Left lung (tissue), 10 donors: ENCODE measurements around the gene TAPBP. TPM values are rescaled to one million over a fixed set of nuclear protein-coding genes. Genes with fewer than 3 reads are reported as not detected.

Experiments
- ATAC-seq: fragments of 200-7000 bp; cut with Tn5 transposase; one replicate; pipeline ENCODE4 v1.9.1; 2020; ENCODE audit warnings: moderate library complexity
- DNase-seq, 4 donors: peaks; one replicate each; pipeline ENCODE4 v3.0.0-alpha.2; 2013 to 2020
- H3K27ac ChIP-seq, 2 donors: fragments of 200-600 bp; sonication (generic) in 1 of 2; one replicate each; pipeline versions ENCODE4 v1.5.0 to v1.8.0; 2020 to 2021
- H3K27me3 ChIP-seq, 2 donors: fragments of 200-600 bp; sonication (generic) in 1 of 2; one replicate each; pipeline versions ENCODE4 v1.5.0 to v1.8.0; 2020 to 2021
- H3K36me3 ChIP-seq, 2 donors: fragments of 200-600 bp; sonication (generic) in 1 of 2; one replicate each; pipeline versions ENCODE4 v1.5.0 to v1.8.0; 2020 to 2021
- H3K4me1 ChIP-seq, 2 donors: fragments of 200-600 bp; one replicate each; pipeline ENCODE4 v1.8.0; 2021
- H3K4me3 ChIP-seq, 2 donors: fragments of 200-600 bp; sonication (generic) in 1 of 2; one replicate each; pipeline versions ENCODE4 v1.5.0 to v1.8.0; 2020 to 2021; ENCODE audit warnings: mild to moderate bottlenecking in 1 of 2
- H3K9me3 ChIP-seq, 2 donors: fragments of 200-600 bp; sonication (generic) in 1 of 2; one replicate each; pipeline versions ENCODE4 v1.5.0 to v1.8.0; 2020 to 2021
- CTCF ChIP-seq, 2 donors: fragments of 200-600 bp; sonication (generic) in 1 of 2; IDR thresholded peaks; one replicate each; pipeline versions ENCODE4 v1.5.0 to v1.8.0; 2021; ENCODE audit warnings: antibody characterized with exemption in 2 of 2
- intact Hi-C, 2 donors: fragments of 100-400 bp; cut with DNase I; formaldehyde crosslinking; loops; one replicate each; pipeline versions ENCODE4 v1.11.2 to v1.14.2; 2022
- polyA plus RNA-seq, 6 donors: library from polyadenylated mRNA; unstranded; fragments of 120-200 nt; gene quantifications; one replicate each; pipeline ENCODE4 v1.2.1, GENCODE V29; 2013; ENCODE audit not compliant: insufficient read length in 6 of 6
- total RNA-seq, 2 donors: library from RNA; stranded (reverse); fragmentation: NEBNext Ultra II Directional; extraction: Animal tissue kit (Norgen Biotek cat#: 25700); gene quantifications; one replicate each; pipeline ENCODE4 v1.2.1, GENCODE V29; 2021
- donor health status: DM: no; HTN: yes; CAD: no.
- donor health status: DM: no; HTN: no; CAD: no.

Gene TAPBP
- total and polyA plus RNA-seq, 8 donors: 41.5 to 243 (median 51.6) TPM

- peak overlapping the region; percentile 97 for H3K27ac ChIP-seq
- intact Hi-C loops: no loop called here
- peak overlapping the region; percentile 61 to 65 for H3K4me3 ChIP-seq
- peaks cover 0 to 64% of the 10 kb centered on the region in 2 donors for H3K36me3 ChIP-seq
- H3K27me3 ChIP-seq: no peaks in the 10 kb centered on the region
- DNase-seq (no peak), ATAC-seq (no peak)
- H3K9me3 ChIP-seq: no peaks in the 10 kb centered on the region
- peaks cover 12 to 47% of the 10 kb centered on the region in 2 donors for H3K4me1 ChIP-seq
- TF ChIP-seq CTCF (IDR thresholded peaks at IDR 0.05): no peak
Measured at GRCh38 chr6:33296797-33297405, 17.0 kb downstream of the TAPBP start.

DNA sequence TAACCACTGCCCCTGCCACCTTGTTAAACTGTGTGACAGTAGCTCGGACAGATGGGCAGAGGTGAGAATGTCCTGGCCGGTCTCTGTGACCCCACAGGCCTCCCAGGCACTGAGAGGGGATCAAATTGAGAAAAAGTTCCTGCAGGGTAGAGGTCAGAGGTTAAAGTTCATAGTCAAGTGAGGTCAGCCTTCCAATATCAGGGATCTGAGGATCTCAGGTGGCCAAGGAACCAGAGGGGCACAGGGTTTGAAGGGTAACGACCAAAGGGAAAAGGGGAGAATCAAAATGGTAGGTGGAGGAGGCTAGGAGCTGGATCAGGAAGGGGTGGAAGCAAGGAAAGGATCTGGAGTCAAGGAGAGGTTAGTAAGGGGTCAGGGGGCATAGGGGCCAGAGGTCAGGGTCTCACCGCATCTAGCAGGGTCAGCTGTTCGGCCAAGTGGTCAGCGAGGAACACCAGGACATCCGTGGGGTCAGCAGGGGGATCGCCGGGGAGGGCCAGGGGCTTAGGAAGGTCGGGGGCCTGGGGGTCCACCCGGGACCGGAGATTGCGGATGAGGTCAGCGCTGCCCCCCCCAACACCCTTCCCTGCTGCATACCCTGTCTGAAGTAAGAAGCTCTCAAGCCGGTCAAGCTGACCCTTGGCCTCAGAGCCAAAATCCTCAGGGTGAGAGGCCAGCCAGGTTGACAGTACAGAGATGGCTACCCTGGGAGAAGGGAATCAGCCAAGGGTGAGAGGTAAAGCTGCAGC lies 18.1 kb downstream of the TAPBP start:
- Histone ChIP-seq H3K27ac (no peak overlapping the region), H3K4me1 (peaks cover 12 to 45% of the 10 kb centered on the region in 2 donors), H3K4me3 (no peak overlapping the region), H3K36me3 (peaks cover 0 to 66% of the 10 kb centered on the region in 2 donors), H3K9me3 (no peaks in the 10 kb centered on the region), H3K27me3 (no peaks in the 10 kb centered on the region)
- intact Hi-C loops: no loop called here
- no peak for ATAC-seq
- no peak for TF ChIP-seq CTCF (IDR thresholded peaks at IDR 0.05)
- peak in 1 of 4 donors; percentile 76 for DNase-seq

DNA sequence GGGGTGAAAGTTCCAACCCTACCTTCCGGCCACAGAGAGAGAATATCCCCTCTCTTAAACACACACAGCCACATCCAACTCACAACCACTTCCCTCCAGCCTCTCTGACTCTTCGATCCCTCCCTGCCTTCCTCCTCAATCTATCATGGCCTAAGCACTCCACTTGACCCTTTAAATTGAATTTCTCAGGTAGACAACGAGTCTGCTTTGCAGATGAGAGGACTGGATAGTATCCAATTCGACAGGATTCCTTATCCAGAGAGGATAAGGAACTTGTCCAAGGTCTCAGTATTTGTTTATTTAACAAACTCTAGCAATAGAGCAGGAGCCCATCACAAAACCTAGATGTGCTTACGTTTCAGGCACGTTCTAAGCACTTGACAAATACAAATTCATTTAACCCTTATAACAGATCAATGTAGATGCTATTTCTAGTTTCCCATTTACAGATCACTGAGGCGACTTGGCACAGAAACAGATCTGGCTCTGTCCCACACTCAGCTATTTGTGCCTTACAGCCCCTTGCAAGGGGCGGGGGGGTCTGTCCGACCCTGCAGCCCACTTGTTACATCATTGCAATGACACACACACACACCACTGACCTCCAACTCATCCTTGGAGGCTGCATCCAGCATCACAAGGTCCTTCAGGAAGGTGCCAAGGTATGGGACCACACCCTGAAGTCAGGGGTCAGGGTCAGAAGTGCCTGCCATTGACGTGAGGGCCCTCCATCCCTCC lies 19.6 kb downstream of the TAPBP start:
- ATAC-seq (no peak), DNase-seq (peak in 1 of 4 donors; percentile 11)
- Histone ChIP-seq H3K27me3 (no peaks in the 10 kb centered on the region), H3K36me3 (peaks cover 0 to 62% of the 10 kb centered on the region in 2 donors), H3K27ac (no peak overlapping the region), H3K9me3 (no peaks in the 10 kb centered on the region), H3K4me1 (peaks cover 14 to 45% of the 10 kb centered on the region in 2 donors), H3K4me3 (no peak overlapping the region)
- intact Hi-C loops: no loop called here
- no peak for TF ChIP-seq CTCF (IDR thresholded peaks at IDR 0.05)

GRCh38 chr6:33292996-33293682 lies 20.7 kb downstream of the TAPBP start:
- H3K4me3 ChIP-seq: no peak overlapping the region
- H3K9me3 ChIP-seq: no peaks in the 10 kb centered on the region
- no peak for TF ChIP-seq CTCF (IDR thresholded peaks at IDR 0.05)
- no peak for ATAC-seq
- intact Hi-C loops: no loop called here
- no peaks in the 10 kb centered on the region for H3K27me3 ChIP-seq
- peak in 1 of 4 donors; percentile 47 for DNase-seq
- H3K36me3 ChIP-seq: peaks cover 0 to 62% of the 10 kb centered on the region in 2 donors
- peaks cover 18 to 51% of the 10 kb centered on the region in 2 donors for H3K4me1 ChIP-seq
- no peak overlapping the region for H3K27ac ChIP-seq
